ENCODE measurements around the gene PRTN3.
A peak's percentile ranks its signal among the peaks of the same experiment; 100 is the strongest.

The PRTN3 gene

GRCh38 chr19:892243-892893 is 51.6 kb downstream of the PRTN3 start:
- in situ Hi-C loops (cut with HindIII; ENCODE audit: low pct_unique_long_range_greater_than_20kb, low sequenced_read_pairs) = no loop called here
- no peak for DNase-seq (ENCODE audit: low read depth in 1 of 2, low spot score in 1 of 2)
- no peak for TF ChIP-seq JUND (IDR thresholded peaks at IDR 0.05; ENCODE audit: low read depth)

- DNase-seq (ENCODE audit: low read depth in 1 of 2, low spot score in 1 of 2) = peak; percentile 88 to 95
These were observed 52.3 kb downstream of the PRTN3 start, which contains the start of the genes MED16 and RNU6-9 for GRCh38 chr19:892894-893689. TSS of gene MED16 (minus strand) at chr19:893187. CDS start at chr19:891131, 2,056 bp downstream. TSS of gene RNU6-9 (plus strand) at chr19:893484.

GRCh38 chr19:896434-896833 is 55.6 kb downstream of the PRTN3 start:
- in situ Hi-C loops (cut with HindIII; ENCODE audit: low pct_unique_long_range_greater_than_20kb, low sequenced_read_pairs) = no loop called here
- no peak for DNase-seq (ENCODE audit: low read depth in 1 of 2, low spot score in 1 of 2)
- TF ChIP-seq JUND (IDR thresholded peaks at IDR 0.05; ENCODE audit: low read depth) = no peak

More at GRCh38 chr19:892894-893689, 52.3 kb downstream of the PRTN3 start, which contains the start of the genes MED16 and RNU6-9:
- no peak for TF ChIP-seq JUND (IDR thresholded peaks at IDR 0.05; ENCODE audit: low read depth)
- in situ Hi-C loops (cut with HindIII; ENCODE audit: low pct_unique_long_range_greater_than_20kb, low sequenced_read_pairs) = no loop called here

- no peak for DNase-seq (ENCODE audit: low read depth in 1 of 2, low spot score in 1 of 2)
- no peak for TF ChIP-seq JUND (IDR thresholded peaks at IDR 0.05; ENCODE audit: low read depth)
- in situ Hi-C loops (cut with HindIII; ENCODE audit: low pct_unique_long_range_greater_than_20kb, low sequenced_read_pairs) = no loop called here
These were observed 56.2 kb downstream of the PRTN3 start for GRCh38 chr19:896999-897398.

GRCh38 chr19:897442-898039 is 56.7 kb downstream of the PRTN3 start:
- no peak for TF ChIP-seq JUND (IDR thresholded peaks at IDR 0.05; ENCODE audit: low read depth)

More at GRCh38 chr19:897442-898039, 56.7 kb downstream of the PRTN3 start:
- in situ Hi-C loops (cut with HindIII; ENCODE audit: low pct_unique_long_range_greater_than_20kb, low sequenced_read_pairs) = no loop called here
- no peak for DNase-seq (ENCODE audit: low read depth in 1 of 2, low spot score in 1 of 2)

All from T47D (cell line).